Smooth muscle cell (in vitro differentiated cells): ENCODE results near the gene KERA. TPM values are rescaled to one million over a fixed set of nuclear protein-coding genes. Genes with fewer than 3 reads are reported as not detected.

ENCODE experiments used
- DNase-seq: peaks from one replicate; lab custom pipeline; 2025; ENCODE audit not compliant: unreplicated experiment; lab: John Stamatoyannopoulos, UW
- H2AFZ ChIP-seq: fragments of 200-600 bp; sonication (generic); 2 replicates; pipeline ENCODE4 v1.6.0; 2016; ENCODE audit warnings: antibody characterized with exemption, low read depth, mild to moderate bottlenecking
- H3F3A ChIP-seq: fragments of 200-600 bp; sonication (generic); 2 replicates; pipeline ENCODE4 v1.6.0; 2017; ENCODE audit warnings: antibody characterized with exemption, low read depth
- H3K27ac ChIP-seq: fragments of 200-600 bp; sonication (generic); 2 replicates; pipeline ENCODE4 v1.5.1; 2016; ENCODE audit warnings: low read depth, mild to moderate bottlenecking
- H3K27me3 ChIP-seq: fragments of 200-600 bp; sonication (generic); 2 replicates; pipeline ENCODE4 v1.6.1; 2016; ENCODE audit warnings: low read depth, mild to moderate bottlenecking
- H3K36me3 ChIP-seq: fragments of 200-600 bp; sonication (generic); 2 replicates; pipeline ENCODE4 v1.5.1; 2016; ENCODE audit warnings: low read depth
- H3K4me1 ChIP-seq: fragments of 200-600 bp; sonication (generic); 2 replicates; pipeline ENCODE4 v1.5.1; 2016; ENCODE audit warnings: low read depth
- H3K4me2 ChIP-seq: fragments of 200-600 bp; sonication (generic); 2 replicates; pipeline ENCODE4 v1.6.0; 2016; ENCODE audit warnings: mild to moderate bottlenecking
- H3K4me3 ChIP-seq: fragments of 200-600 bp; sonication (generic); 2 replicates; pipeline ENCODE4 v1.5.1; 2016; ENCODE audit warnings: mild to moderate bottlenecking
- H3K79me2 ChIP-seq: fragments of 200-600 bp; sonication (generic); 2 replicates; pipeline ENCODE4 v1.6.0; 2016; ENCODE audit warnings: low read depth, mild to moderate bottlenecking
- H3K9ac ChIP-seq: fragments of 200-600 bp; sonication (generic); 2 replicates; pipeline ENCODE4 v1.6.0; 2016; ENCODE audit warnings: low read depth
- H3K9me3 ChIP-seq: fragments of 200-600 bp; sonication (generic); replicated peaks from 2 replicates; pipeline ENCODE4 v1.5.1; 2016; ENCODE audit warnings: low read depth
- H4K20me1 ChIP-seq: fragments of 200-600 bp; sonication (generic); 2 replicates; pipeline ENCODE4 v1.6.0; 2016; ENCODE audit warnings: low read depth
- WGBS: methylation state at CpG from one replicate; pipeline ENCODE4 v1.1.7; 2016; ENCODE audit warnings: low lambda C conversion rate; 5-methylcytosine and 5-hydroxymethylcytosine counted together
- polyA plus RNA-seq: library from polyadenylated mRNA; unstranded; fragments of >200 nt; fragmentation: Nextera tagmentation; extraction: Ambion mirVana; gene quantifications from 2 replicates; pipeline ENCODE4 v1.2.1, GENCODE V29; 2016
- total RNA-seq: library from RNA; depleted of rRNA; stranded (reverse); fragments of >200 nt; gene quantifications from 2 replicates; pipeline ENCODE4 v1.2.3, GENCODE V29; 2014
- TF ChIP-seq, protein P1 (sequence below): fragments of 200-600 bp; sonication (generic); IDR thresholded peaks from 2 replicates; pipeline ENCODE4 v1.5.1; 2017; ENCODE audit warnings: borderline replicate concordance, mild to moderate bottlenecking, antibody characterized with exemption; ENCODE audit not compliant: insufficient read depth, poor library complexity, severe bottlenecking

The KERA gene
- total and polyA plus RNA-seq, 2 experiments from 2014 or later: not detected

GRCh38 chr12:91099836-91100235, 42.0 kb upstream of the KERA start:
- Histone ChIP-seq H3K4me1 (peaks cover 58% of the 10 kb centered on the region), H2AFZ (no peak overlapping the region), H3K9ac (peak overlapping the region; percentile 56), H3K36me3 (peaks cover 8% of the 10 kb centered on the region), H3K4me2 (peak overlapping the region; percentile 89), H3K79me2 (peaks cover 23% of the 10 kb centered on the region), H3K4me3 (no peak overlapping the region), H4K20me1 (no peaks in the 10 kb centered on the region), H3K27me3 (no peaks in the 10 kb centered on the region), H3K9me3 (no peaks in the 10 kb centered on the region), H3K27ac (peak overlapping the region; percentile 98), H3F3A (peaks cover 54% of the 10 kb centered on the region)
- DNase-seq: no peak
- TF ChIP-seq, protein P1, sequence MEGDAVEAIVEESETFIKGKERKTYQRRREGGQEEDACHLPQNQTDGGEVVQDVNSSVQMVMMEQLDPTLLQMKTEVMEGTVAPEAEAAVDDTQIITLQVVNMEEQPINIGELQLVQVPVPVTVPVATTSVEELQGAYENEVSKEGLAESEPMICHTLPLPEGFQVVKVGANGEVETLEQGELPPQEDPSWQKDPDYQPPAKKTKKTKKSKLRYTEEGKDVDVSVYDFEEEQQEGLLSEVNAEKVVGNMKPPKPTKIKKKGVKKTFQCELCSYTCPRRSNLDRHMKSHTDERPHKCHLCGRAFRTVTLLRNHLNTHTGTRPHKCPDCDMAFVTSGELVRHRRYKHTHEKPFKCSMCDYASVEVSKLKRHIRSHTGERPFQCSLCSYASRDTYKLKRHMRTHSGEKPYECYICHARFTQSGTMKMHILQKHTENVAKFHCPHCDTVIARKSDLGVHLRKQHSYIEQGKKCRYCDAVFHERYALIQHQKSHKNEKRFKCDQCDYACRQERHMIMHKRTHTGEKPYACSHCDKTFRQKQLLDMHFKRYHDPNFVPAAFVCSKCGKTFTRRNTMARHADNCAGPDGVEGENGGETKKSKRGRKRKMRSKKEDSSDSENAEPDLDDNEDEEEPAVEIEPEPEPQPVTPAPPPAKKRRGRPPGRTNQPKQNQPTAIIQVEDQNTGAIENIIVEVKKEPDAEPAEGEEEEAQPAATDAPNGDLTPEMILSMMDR: no peak
- 6% methylated on average over 2 of the region's 2 CpGs for WGBS

DNA sequence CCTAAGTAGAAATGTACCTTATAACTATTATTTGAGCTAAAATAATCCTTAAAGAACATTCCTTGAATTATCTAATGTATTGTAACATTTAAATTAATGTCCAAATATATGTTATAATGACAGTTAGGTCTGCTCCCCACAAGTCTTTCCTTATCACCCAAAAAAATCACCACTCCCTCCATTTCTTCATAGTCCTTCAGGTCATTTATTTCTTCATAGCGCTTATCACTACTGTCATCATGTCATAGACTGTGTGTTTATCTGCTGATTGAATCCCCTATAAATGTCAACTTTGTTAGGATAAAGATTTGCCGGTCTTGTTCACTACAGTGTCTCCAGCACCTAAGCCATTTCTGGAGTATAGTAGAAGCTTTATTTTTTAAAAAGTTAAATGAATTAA, 41.5 kb upstream of the KERA start:
- DNase-seq: no peak
- Histone ChIP-seq H3K36me3 (peaks cover 8% of the 10 kb centered on the region), H3K4me3 (no peak overlapping the region), H2AFZ (no peak overlapping the region), H3K27ac (peak overlapping the region; percentile 98), H3K9me3 (no peaks in the 10 kb centered on the region), H4K20me1 (no peaks in the 10 kb centered on the region), H3K27me3 (no peaks in the 10 kb centered on the region), H3K79me2 (peaks cover 19% of the 10 kb centered on the region), H3K9ac (peak overlapping the region; percentile 56), H3K4me1 (peaks cover 56% of the 10 kb centered on the region), H3F3A (peaks cover 49% of the 10 kb centered on the region), H3K4me2 (peak overlapping the region; percentile 89)
- 8% methylated on average over 2 of the region's 2 CpGs for WGBS
- TF ChIP-seq, protein P1: no peak

- H3K27ac ChIP-seq: peak overlapping the region; percentile 98
- peaks cover 15% of the 10 kb centered on the region for H3K79me2 ChIP-seq
- H4K20me1 ChIP-seq: no peaks in the 10 kb centered on the region
- peaks cover 52% of the 10 kb centered on the region for H3K4me1 ChIP-seq
- peaks cover 45% of the 10 kb centered on the region for H3F3A ChIP-seq
- DNase-seq: no peak
- peak overlapping the region; percentile 89 for H3K4me2 ChIP-seq
- H3K27me3 ChIP-seq: no peaks in the 10 kb centered on the region
- H3K9ac ChIP-seq: peak overlapping the region; percentile 56
- WGBS: 2% methylated on average over 2 of the region's 3 CpGs
- H2AFZ ChIP-seq: no peak overlapping the region
- no peak overlapping the region for H3K4me3 ChIP-seq
- TF ChIP-seq, protein P1: no peak
- peaks cover 5% of the 10 kb centered on the region for H3K36me3 ChIP-seq
- no peaks in the 10 kb centered on the region for H3K9me3 ChIP-seq
These were observed 41.1 kb upstream of the KERA start for GRCh38 chr12:91098941-91099340.

GRCh38 chr12:91098461-91098860, 40.6 kb upstream of the KERA start:
- no peaks in the 10 kb centered on the region for H3K27me3 ChIP-seq
- peak overlapping the region; percentile 55 for H3K9ac ChIP-seq
- DNase-seq: no peak
- no peaks in the 10 kb centered on the region for H3K9me3 ChIP-seq
- H3K4me2 ChIP-seq: peak overlapping the region; percentile 89
- no peak overlapping the region for H3K4me3 ChIP-seq
- H2AFZ ChIP-seq: no peak overlapping the region
- H3F3A ChIP-seq: peaks cover 42% of the 10 kb centered on the region
- H4K20me1 ChIP-seq: no peaks in the 10 kb centered on the region
- TF ChIP-seq, protein P1: no peak
- H3K79me2 ChIP-seq: peaks cover 10% of the 10 kb centered on the region
- peak overlapping the region; percentile 98 for H3K27ac ChIP-seq
- peaks cover under 1% of the 10 kb centered on the region for H3K36me3 ChIP-seq
- peaks cover 49% of the 10 kb centered on the region for H3K4me1 ChIP-seq
